Stimulated activated CD8-positive, alpha-beta memory T cell treated with anti-CD3 and anti-CD28 coated beads, Interleukin-12 subunit alpha, Interleukin-12 subunit beta, amount 100 ng/mL, for 24 hours (primary cell): ENCODE data around the gene ZNF513.

ENCODE experiments used
- DNase-seq: peaks from one replicate; pipeline ENCODE4 v3.0.0-alpha.2; 2020; ENCODE audit errors: extremely low read depth

The ZNF513 gene

GRCh38 chr2:27390822-27391679 is 10.5 kb upstream of the ZNF513 start:
- no peak for DNase-seq

GRCh38 chr2:27381577-27382181 is 1.1 kb upstream of the ZNF513 start:
- DNase-seq = no peak

GRCh38 chr2:27379836-27380625 is 503 bp downstream of the ZNF513 start:
- peak; percentile 14 for DNase-seq

GRCh38 chr2:27379383-27379835 is 1.1 kb downstream of the ZNF513 start:
- no peak for DNase-seq

- DNase-seq = no peak
Observed at GRCh38 chr2:27378809-27379290, 1.7 kb downstream of the ZNF513 start.

- no peak for DNase-seq
Observed at GRCh38 chr2:27378096-27378808, 2.3 kb downstream of the ZNF513 start.

GRCh38 chr2:27377618-27378095 is 2.9 kb downstream of the ZNF513 start:
- no peak for DNase-seq

GRCh38 chr2:27376866-27377617 is 3.5 kb downstream of the ZNF513 start:
- DNase-seq = no peak

GRCh38 chr2:27376151-27376865 is 4.2 kb downstream of the ZNF513 start:
- no peak for DNase-seq

- no peak for DNase-seq
Observed at GRCh38 chr2:27375513-27376099, 4.9 kb downstream of the ZNF513 start.

GRCh38 chr2:27373567-27373966 is 7.0 kb downstream of the ZNF513 start:
- no peak for DNase-seq

- no peak for DNase-seq
Observed at GRCh38 chr2:27372937-27373336, 7.6 kb downstream of the ZNF513 start.

- DNase-seq = no peak
Observed at GRCh38 chr2:27370816-27371620, 9.5 kb downstream of the ZNF513 start.

GRCh38 chr2:27370026-27370815 is 10.3 kb downstream of the ZNF513 start, which contains the start of the genes EIF2B4 and SNX17:
Gene EIF2B4, minus strand, starts transcription at chr2:27370338. Its CDS starts 24 bp downstream, at chr2:27370314.
Gene SNX17, plus strand, starts transcription at chr2:27370616. Its CDS starts 128 bp downstream, at chr2:27370744.
- DNase-seq = peak; percentile 96

- no peak for DNase-seq
Observed at GRCh38 chr2:27369471-27370025, 11.0 kb downstream of the ZNF513 start.

GRCh38 chr2:27363933-27364332 is 16.6 kb downstream of the ZNF513 start:
- no peak for DNase-seq

- DNase-seq = no peak
Observed at GRCh38 chr2:27362678-27363420, 17.7 kb downstream of the ZNF513 start.
